ENCODE results near the gene ADGRL2.

GRCh38 chr1:81752840-81753239 is 47.9 kb upstream of the ADGRL2 start:
- no peak for TF ChIP-seq POLR2A (IDR thresholded peaks at IDR 0.05)
- no peak for TF ChIP-seq CTCF (IDR thresholded peaks at IDR 0.05)
- TF ChIP-seq EP300 (IDR thresholded peaks at IDR 0.05), result no peak
